GM19467 (cell line): ENCODE measurements around the gene TRIM36.

Experiments used
- ATAC-seq: cut with Tn5 transposase; IDR thresholded peaks from one replicate; pipeline ENCODE4 v1.9.1; 2021; ENCODE audit warnings: mild to moderate bottlenecking, moderate library complexity; ENCODE audit not compliant: unreplicated experiment

The TRIM36 gene

DNA sequence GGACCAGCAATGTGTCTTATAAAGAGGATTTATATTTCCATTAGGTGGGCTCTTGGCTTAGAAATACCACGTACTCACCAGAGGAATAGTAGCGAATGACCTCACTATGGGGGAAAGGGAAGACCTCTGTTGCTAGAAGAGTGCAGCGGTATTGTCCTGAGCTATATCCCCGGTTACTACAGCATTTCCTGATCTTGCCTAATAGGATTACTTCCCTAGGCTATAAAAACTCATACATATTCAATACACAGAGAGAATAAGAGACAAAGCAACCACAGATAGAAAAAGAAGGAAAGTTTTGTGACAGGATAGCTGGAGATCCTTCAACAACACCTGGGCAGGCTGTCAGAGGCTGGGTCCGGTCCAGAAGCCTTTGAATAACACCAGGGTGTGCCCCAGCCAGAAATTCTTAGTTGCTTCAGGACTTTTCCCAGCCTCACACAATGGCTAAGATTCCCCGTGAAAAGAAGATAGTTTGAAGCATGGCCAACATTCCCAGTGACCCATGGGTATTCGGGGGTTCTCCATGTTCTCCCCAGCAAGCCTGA lies 85.4 kb downstream of the TRIM36 start:
- no peak for ATAC-seq

DNA sequence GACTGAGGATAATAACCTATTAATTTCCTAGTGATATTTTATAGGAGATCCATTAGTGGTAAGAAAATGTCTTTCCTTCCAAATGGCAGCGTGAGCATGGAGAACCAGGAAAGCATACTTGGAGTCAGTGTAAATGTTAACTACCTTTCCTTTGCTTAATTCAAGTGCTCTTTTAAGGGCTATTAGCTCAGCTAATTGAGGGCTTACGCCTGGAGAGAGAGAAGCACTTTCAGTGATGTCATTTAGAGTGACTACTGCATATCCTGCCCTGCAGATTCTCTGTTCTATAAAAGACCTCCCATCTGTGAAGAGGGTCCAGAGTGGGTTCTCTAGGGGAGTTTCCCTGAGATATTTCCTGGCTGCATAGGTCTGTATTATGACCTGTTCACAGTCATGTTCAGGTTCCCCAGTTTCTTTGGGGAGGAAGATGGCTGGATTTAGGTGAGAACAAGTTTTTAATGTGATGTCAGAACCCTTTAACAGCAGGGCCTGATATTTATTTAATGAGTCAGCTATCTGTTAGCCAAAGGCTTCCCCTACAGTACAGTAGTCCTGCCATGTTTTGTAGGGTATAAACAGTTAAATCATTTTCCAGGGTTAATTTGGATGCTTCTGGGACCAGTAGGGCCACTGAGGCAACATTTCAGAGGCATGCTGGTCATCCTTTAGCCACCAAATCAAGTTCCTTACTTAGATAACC lies 89.6 kb downstream of the TRIM36 start:
- ATAC-seq: no peak
